ENCODE data around the gene MRPL49.

MRPL49 gene

DNA sequence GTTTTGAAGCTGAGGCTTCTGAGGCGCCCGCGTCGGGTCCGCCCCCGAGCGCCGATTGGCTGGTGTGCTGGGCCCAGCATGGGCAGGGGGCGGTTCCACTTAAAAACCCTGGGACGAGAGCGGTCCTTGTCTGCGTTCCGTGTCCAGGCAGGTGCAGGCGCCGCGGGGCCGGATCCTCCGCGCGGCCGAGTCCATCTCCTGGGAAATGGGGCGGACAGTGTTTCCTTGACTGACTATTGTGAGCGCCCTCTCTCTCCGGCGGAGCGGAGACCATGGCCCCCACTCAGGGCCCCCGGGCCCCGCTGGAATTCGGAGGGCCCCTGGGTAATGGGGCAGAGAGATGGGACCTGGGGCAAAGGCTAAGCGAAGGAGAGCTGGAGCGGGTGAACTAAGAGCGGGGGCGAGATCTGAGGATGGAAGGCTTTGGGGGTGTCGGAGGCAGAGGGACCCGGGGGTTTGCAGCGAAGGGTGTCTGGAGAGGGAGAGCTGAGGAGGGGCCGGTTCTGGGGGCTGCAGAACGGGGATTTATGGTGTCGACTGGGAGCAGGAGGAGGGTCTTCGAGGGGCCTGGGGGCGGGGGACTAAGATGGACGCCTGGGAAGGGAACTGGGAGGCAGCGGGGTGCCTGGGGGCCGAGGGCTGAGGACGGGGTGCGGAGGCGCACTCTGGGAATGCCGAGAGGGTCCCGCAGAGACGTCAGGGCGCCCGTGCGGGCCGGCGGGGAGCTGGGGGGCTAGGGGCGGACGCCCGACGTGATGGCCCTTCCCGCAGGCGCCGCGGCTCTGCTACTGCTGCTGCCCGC, 10.2 kb upstream of the MRPL49 start, which contains the start of gene TM7SF2:
TSS of gene TM7SF2 (plus strand) at position 129 of the 802 bp plus-strand sequence. CDS start at position 273, 144 bp downstream.
- no peaks in the 10 kb centered on the region for H3K27me3 ChIP-seq
- H3K36me3 ChIP-seq = peaks cover 10% of the 10 kb centered on the region
- no peak for TF ChIP-seq CTCF (IDR thresholded peaks at IDR 0.05; ENCODE audit: low read depth, low read length)
- peaks cover 5% of the 10 kb centered on the region for H3K4me1 ChIP-seq
- peak; percentile 94 for DNase-seq
- H3K9me3 ChIP-seq = no peaks in the 10 kb centered on the region
- peak within 1 kb of the TSS; percentile 69 for H3K4me3 ChIP-seq (ENCODE audit: low read depth, low read length)

DNA sequence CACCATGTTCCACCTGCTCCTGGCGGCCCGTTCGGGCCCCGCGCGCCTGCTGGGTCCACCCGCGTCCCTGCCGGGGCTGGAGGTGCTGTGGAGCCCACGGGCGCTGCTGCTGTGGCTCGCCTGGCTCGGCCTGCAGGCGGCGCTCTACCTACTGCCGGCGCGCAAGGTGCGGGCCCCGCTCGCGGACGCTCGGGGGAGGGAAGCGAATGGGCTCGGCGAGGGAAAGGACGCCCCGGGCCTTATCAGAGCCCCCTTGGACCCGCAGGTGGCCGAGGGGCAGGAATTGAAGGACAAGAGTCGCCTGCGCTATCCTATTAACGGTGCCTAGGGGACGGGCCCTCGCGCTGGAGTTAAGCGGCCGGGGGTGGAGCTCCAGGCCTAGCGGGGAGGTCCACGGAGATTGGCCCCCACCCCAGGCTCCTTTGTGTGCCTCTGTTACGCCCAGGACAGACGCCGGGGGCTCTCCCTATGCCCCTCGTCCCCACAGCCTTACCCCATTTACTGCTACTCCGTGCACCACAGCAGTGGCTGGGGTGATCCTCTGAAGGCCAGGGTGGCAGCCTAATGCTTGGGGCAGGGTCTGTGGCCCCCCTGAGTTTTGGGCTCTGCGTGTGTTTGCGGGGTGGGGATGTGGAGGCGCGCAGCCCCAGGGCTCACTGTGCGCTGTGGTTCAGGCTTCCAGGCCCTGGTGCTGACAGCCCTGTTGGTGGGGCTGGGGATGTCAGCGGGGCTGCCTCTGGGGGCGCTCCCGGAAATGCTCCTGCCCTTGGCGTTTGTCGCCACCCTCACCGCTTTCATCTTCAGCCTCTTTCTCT, 9.4 kb upstream of the MRPL49 start:
- Histone ChIP-seq H3K4me1 (peaks cover 5% of the 10 kb centered on the region), H3K36me3 (peaks cover 10% of the 10 kb centered on the region), H3K4me3 (ENCODE audit: low read depth, low read length) (peak overlapping the region; percentile 69), H3K27me3 (no peaks in the 10 kb centered on the region), H3K9me3 (no peaks in the 10 kb centered on the region)
- TF ChIP-seq CTCF (IDR thresholded peaks at IDR 0.05; ENCODE audit: low read depth, low read length) = peak; percentile 56
- DNase-seq = peak; percentile 65

DNA sequence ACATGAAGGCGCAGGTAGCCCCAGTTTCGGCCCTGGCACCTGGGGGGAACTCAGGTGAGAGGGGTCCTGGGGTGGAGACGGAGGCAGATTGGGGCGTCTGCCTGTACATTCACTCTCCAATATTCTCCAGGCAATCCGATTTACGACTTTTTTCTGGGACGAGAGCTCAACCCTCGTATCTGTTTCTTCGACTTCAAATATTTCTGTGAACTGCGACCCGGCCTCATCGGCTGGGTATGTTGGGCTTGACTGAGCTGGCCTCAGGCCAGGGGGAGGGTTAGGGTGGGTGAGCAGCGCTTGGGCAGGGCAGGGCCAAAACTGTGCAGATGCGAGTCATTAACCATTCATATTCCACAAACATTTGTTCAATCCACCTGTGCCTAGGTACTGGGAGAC, 8.8 kb upstream of the MRPL49 start:
- peak; percentile 38 for DNase-seq
- TF ChIP-seq CTCF (IDR thresholded peaks at IDR 0.05; ENCODE audit: low read depth, low read length) = no peak
- peaks cover 10% of the 10 kb centered on the region for H3K36me3 ChIP-seq
- no peaks in the 10 kb centered on the region for H3K9me3 ChIP-seq
- H3K27me3 ChIP-seq = no peaks in the 10 kb centered on the region
- peaks cover 5% of the 10 kb centered on the region for H3K4me1 ChIP-seq
- H3K4me3 ChIP-seq (ENCODE audit: low read depth, low read length) = peak overlapping the region; percentile 69

- Histone ChIP-seq H3K4me3 (ENCODE audit: low read depth, low read length) (no peak overlapping the region), H3K27me3 (no peaks in the 10 kb centered on the region), H3K36me3 (peaks cover 10% of the 10 kb centered on the region), H3K9me3 (no peaks in the 10 kb centered on the region), H3K4me1 (peaks cover 5% of the 10 kb centered on the region)
- no peak for TF ChIP-seq CTCF (IDR thresholded peaks at IDR 0.05; ENCODE audit: low read depth, low read length)
- DNase-seq = no peak
Measured at GRCh38 chr11:65113839-65114238, 8.3 kb upstream of the MRPL49 start.

DNA sequence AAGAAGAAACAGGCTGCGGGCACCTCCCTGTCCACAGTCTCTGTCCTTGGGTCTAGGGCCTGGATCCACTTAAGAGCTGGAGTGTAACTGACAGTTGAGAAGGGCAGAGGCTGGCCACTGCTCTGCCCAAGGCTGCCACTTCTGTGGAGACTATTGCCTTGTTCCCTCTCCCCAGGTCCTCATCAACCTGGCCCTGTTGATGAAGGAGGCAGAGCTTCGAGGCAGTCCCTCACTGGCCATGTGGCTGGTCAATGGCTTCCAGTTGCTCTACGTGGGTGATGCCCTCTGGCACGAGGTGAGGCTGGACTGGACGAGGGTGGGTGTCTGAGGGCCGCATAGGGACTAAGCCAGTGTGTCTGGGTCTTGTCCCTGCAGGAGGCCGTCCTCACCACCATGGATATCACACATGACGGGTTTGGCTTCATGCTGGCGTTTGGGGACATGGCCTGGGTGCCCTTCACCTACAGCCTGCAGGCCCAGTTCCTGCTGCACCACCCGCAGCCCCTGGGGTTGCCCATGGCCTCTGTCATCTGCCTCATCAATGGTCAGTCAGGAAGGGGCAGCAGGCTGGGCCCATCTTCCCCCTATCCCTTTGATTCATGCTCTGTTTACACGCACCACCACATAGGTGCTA, 7.5 kb upstream of the MRPL49 start:
- Histone ChIP-seq H3K27me3 (no peaks in the 10 kb centered on the region), H3K36me3 (peaks cover 7% of the 10 kb centered on the region), H3K9me3 (no peaks in the 10 kb centered on the region), H3K4me1 (peaks cover 5% of the 10 kb centered on the region), H3K4me3 (ENCODE audit: low read depth, low read length) (no peak overlapping the region)
- TF ChIP-seq CTCF (IDR thresholded peaks at IDR 0.05; ENCODE audit: low read depth, low read length) = no peak
- DNase-seq = no peak

Measured in BE2C (cell line).